Measurements from ENCODE around the gene LDLRAD3.

DNA sequence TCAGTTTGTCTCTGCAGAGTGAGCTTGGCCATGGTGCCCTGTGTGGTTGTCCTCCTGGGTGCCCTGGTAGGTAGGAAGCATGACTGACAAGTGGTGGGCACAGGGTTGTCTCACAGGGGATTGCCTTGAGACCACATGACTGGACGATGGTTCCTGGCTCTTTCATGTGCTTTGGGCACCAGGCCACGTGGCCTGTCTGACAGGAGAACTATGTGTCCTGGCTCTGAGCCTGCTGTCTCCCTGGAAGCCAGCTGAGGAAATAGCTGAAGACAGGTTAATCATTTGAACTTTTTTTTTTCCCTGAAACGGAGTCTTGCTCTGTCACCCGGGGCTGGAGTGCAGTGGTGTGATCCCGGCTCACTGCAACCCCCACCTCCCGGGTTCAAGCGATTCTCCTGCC, 93.2 kb downstream of the LDLRAD3 start:
- TF ChIP-seq EZH2 (IDR thresholded peaks at IDR 0.05; ENCODE audit: borderline replicate concordance, low read length) = no peak
- TF ChIP-seq, protein P1, sequence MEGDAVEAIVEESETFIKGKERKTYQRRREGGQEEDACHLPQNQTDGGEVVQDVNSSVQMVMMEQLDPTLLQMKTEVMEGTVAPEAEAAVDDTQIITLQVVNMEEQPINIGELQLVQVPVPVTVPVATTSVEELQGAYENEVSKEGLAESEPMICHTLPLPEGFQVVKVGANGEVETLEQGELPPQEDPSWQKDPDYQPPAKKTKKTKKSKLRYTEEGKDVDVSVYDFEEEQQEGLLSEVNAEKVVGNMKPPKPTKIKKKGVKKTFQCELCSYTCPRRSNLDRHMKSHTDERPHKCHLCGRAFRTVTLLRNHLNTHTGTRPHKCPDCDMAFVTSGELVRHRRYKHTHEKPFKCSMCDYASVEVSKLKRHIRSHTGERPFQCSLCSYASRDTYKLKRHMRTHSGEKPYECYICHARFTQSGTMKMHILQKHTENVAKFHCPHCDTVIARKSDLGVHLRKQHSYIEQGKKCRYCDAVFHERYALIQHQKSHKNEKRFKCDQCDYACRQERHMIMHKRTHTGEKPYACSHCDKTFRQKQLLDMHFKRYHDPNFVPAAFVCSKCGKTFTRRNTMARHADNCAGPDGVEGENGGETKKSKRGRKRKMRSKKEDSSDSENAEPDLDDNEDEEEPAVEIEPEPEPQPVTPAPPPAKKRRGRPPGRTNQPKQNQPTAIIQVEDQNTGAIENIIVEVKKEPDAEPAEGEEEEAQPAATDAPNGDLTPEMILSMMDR (conservative IDR thresholded peaks at IDR 0.05 in 1 of 2, IDR thresholded peaks at IDR 0.05 in 1 of 2; ENCODE audit: extremely low read depth in 1 of 2, insufficient read depth in 1 of 2, low read depth in 1 of 2, low read length in 2 of 2) = no peak

Measured in mammary epithelial cell (primary cell).